Measurements from ENCODE around the gene C5.

The C5 gene

DNA sequence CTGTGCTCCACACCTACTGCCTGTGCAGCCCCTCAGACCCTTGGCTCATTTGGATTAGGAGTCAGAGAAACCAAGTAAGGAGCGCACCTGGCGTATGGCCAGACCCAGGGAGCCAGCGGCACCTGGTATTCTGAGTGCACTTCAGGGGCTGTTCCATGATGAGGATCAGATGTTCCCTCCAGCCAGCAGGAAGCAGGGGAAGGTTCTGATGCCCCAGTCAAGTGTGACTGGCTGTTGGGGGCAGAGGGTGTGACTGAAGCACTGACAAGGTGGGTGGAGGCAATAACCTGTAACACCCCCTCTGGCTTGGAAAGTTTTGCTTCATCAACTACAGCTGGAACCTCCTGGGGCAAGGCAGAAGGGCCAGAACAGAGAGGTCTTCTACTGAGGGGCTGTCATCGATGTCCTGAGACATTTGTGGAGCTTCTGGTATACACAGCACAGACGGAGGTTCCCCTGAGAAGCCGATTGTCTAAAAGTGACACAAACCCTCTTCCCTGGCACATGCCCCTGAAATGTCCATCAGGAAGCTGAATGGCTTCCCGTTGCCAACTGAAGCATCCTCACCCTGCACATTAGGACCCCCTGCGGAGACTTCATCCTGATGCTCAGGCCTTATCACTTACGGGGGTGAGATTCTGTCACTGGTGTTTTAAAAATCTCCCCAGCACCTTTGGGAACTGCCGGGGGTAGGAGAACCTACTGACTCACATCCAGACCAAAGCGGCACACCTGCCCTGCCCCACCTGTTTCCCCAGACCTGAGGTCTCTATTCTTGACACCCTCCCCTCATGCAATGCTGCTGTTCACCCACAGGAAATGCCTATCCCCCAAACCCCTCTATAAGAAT is 144.5 kb downstream of the C5 start:
- Histone ChIP-seq H3K4me1 (no peaks in the 10 kb centered on the region), H3K9me3 (no peaks in the 10 kb centered on the region), H3K36me3 (no peaks in the 10 kb centered on the region), H3K27me3 (no peaks in the 10 kb centered on the region), H3K4me3 (ENCODE audit: low read depth, low read length) (no peak overlapping the region)
- DNase-seq = no peak
- TF ChIP-seq, protein P1, sequence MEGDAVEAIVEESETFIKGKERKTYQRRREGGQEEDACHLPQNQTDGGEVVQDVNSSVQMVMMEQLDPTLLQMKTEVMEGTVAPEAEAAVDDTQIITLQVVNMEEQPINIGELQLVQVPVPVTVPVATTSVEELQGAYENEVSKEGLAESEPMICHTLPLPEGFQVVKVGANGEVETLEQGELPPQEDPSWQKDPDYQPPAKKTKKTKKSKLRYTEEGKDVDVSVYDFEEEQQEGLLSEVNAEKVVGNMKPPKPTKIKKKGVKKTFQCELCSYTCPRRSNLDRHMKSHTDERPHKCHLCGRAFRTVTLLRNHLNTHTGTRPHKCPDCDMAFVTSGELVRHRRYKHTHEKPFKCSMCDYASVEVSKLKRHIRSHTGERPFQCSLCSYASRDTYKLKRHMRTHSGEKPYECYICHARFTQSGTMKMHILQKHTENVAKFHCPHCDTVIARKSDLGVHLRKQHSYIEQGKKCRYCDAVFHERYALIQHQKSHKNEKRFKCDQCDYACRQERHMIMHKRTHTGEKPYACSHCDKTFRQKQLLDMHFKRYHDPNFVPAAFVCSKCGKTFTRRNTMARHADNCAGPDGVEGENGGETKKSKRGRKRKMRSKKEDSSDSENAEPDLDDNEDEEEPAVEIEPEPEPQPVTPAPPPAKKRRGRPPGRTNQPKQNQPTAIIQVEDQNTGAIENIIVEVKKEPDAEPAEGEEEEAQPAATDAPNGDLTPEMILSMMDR (IDR thresholded peaks at IDR 0.05; ENCODE audit: low read depth, low read length) = no peak

DNA sequence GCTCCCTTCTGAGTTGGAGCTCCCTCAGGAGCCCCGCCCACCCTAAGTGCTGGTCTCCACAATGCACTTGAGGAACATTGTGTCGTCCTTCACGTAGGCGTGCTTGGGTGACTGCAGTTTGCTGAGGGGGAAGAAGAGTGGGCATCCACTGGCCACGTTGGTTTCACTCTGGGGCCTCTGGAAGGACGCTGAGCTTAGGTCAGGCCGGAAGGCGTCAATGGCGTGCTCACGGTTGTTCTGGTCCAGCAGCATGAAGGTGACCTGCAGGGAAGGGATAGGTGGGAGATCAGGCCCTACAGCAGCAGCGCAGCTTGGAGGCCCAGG is 145.1 kb downstream of the C5 start:
- no peak for DNase-seq
- H3K4me1 ChIP-seq = no peaks in the 10 kb centered on the region
- TF ChIP-seq, protein P1 (IDR thresholded peaks at IDR 0.05; ENCODE audit: low read depth, low read length) = no peak
- no peaks in the 10 kb centered on the region for H3K36me3 ChIP-seq
- H3K27me3 ChIP-seq = no peaks in the 10 kb centered on the region
- H3K9me3 ChIP-seq = no peaks in the 10 kb centered on the region
- no peak overlapping the region for H3K4me3 ChIP-seq (ENCODE audit: low read depth, low read length)

DNA sequence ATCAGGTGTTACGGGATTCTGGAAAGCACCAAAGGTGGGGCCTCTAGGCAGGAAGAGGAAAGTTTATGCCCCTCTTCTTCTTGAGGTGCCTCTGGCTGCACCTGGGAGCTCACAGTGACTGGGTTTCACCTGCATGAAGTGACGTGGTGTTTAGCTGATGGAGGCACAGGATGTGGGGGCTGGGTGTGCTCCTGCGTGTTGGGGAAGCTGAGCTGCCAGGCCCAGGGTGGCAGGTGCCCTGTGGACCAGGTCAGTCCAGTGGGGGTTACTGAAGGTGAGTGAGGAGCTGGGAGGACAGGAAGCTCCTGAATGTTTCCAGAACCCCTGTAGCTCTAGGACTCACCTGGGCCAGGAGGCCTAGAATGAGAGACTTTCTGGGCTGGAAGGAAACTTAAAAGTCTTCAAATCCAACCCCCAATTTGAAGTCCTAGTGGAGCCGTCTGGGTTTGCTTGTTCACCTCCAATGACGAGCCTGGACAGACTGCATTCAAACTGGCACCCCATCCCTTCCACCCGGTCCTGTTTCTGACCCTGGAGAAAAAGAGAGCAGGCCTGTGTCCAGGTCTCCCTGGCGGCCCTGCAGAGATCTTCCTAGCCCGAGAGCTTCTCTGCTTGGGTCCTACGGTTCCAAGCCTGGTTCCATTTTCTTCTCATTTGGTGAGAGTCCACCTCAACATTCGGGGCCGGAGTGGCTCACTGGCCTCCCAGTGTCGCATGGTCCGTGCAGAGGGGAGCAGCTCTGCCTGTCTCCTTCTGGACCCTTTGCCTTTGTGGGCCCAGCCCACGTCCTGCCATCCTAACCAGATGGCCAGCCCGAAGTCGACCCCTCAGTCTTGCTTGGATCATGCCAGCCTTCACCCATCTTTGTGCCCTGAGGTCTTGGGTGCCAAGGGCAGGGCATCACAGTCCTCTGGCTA is 145.8 kb downstream of the C5 start:
- Histone ChIP-seq H3K9me3 (no peaks in the 10 kb centered on the region), H3K36me3 (no peaks in the 10 kb centered on the region), H3K4me1 (no peaks in the 10 kb centered on the region), H3K4me3 (ENCODE audit: low read depth, low read length) (no peak overlapping the region), H3K27me3 (no peaks in the 10 kb centered on the region)
- DNase-seq = no peak
- TF ChIP-seq, protein P1 (IDR thresholded peaks at IDR 0.05; ENCODE audit: low read depth, low read length) = no peak

DNA sequence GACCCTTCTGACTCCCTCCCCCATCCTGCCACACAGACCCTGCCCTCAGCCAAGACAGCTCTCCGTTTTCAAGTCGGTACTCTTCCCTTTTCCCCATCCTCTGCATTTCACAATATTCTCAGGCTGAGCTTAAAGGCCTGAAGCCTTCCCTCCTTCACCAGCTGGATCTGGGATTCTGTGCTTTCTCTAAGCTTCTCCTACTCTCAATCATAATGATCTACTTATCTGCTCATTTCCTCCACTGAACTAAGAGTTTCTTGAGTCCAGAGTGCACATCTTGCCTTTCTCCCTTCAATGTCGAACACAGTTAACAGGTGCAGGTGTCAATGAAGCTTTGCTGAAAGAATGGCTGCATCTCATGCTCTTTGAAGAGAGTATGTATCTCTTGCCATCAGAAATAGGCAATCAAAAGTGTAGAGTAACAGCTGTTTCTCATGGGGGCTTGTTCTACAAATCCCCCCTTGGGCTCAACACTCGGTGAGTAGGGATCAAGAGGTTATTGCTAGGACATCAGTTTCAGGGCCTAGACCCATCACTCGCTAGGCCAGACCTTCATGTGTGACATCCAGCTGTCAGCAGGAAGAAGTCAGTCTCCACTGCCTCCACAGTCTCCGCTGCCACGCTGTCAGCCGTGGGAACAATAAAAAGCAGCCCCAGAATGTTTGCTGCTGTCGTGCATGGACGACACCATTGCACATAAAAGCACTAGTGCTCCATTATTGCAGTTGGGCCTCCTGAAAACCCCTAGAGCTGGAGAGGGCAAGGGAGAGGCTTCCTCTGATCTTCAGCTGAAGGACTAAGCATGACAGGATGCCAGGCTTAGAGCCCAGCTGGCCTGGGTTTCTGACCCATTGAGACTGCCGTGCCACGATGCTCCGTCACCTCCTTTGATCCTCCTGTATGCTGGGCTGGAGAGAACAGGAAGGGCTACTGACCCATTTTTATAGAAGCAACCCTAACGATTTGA is 147.2 kb downstream of the C5 start:
- H3K9me3 ChIP-seq = no peaks in the 10 kb centered on the region
- no peaks in the 10 kb centered on the region for H3K4me1 ChIP-seq
- H3K27me3 ChIP-seq = no peaks in the 10 kb centered on the region
- no peak for DNase-seq
- no peaks in the 10 kb centered on the region for H3K36me3 ChIP-seq
- TF ChIP-seq, protein P1 (IDR thresholded peaks at IDR 0.05; ENCODE audit: low read depth, low read length) = no peak
- no peak overlapping the region for H3K4me3 ChIP-seq (ENCODE audit: low read depth, low read length)
